Uterus (tissue), 4 donors: ENCODE measurements around the gene SLC16A4. TPM values are rescaled to one million over a fixed set of nuclear protein-coding genes. Genes with fewer than 3 reads are reported as not detected.
"Not testable (repeated sequence)": the region's sequence is repeated elsewhere in the genome, so short reads cannot be mapped to it uniquely, and the experiment has no call there.

Source experiments
- DNase-seq, 2 donors: peaks; one replicate each; pipeline ENCODE4 v3.0.0-alpha.2; 2019 to 2020
- H3K27ac ChIP-seq, 2 donors: fragments of 200-600 bp; sonication (generic); 1 replicate in 1 of 2; 2 replicates in 1 of 2; pipeline ENCODE4 v1.5.1; 2016 to 2018
- H3K27me3 ChIP-seq, 2 donors: fragments of 200-600 bp; sonication (generic); one replicate each; pipeline ENCODE4 v1.5.1; 2018 to 2019; ENCODE audit warnings: control low read depth in 1 of 2
- H3K36me3 ChIP-seq, 2 donors: fragments of 200-600 bp; sonication (generic); one replicate each; pipeline ENCODE4 v1.5.1; 2019; ENCODE audit warnings: control low read depth in 1 of 2
- H3K4me1 ChIP-seq, 2 donors: fragments of 200-600 bp; sonication (generic); one replicate each; pipeline ENCODE4 v1.5.1; 2018 to 2019; ENCODE audit warnings: control low read depth in 1 of 2
- H3K4me3 ChIP-seq, 2 donors: fragments of 200-600 bp; sonication (generic); 1 replicate in 1 of 2; 2 replicates in 1 of 2; pipeline ENCODE4 v1.5.1; 2018 to 2019; ENCODE audit warnings: mild to moderate bottlenecking in 1 of 2
- H3K9me3 ChIP-seq, 2 donors: fragments of 200-600 bp; sonication (generic); one replicate each; pipeline ENCODE4 v1.5.1; 2019; ENCODE audit warnings: control low read depth in 1 of 2
- POLR2A ChIP-seq, 2 donors: fragments of 450-650 bp; IDR thresholded peaks; one replicate each; pipeline ENCODE4 v1.6.1; 2016; ENCODE audit warnings: antibody characterized with exemption in 2 of 2, mild to moderate bottlenecking in 1 of 2, moderate library complexity in 1 of 2
- intact Hi-C: fragments of 100-400 bp; cut with DNase I; formaldehyde crosslinking; loops from one replicate; pipeline ENCODE4 v1.15.1; 2023; ENCODE audit warnings: low total_unique reads
- total RNA-seq, 4 donors: library from RNA; depleted of rRNA in 3 of 4; stranded (reverse); fragments of >200 nt in 3 of 4; gene quantifications; one replicate each; pipeline versions ENCODE4 v1.1.0 to v1.2.4, GENCODE V29; 2014 to 2023
- TF ChIP-seq, protein P1 (sequence below), 4 experiments: fragments of 200-600 bp in 2 of 4; fragments of 450-650 bp in 2 of 4; sonication (generic) in 2 of 4; IDR thresholded peaks; one replicate each; pipeline ENCODE4 v1.5.1; 2016 to 2019; ENCODE audit warnings: antibody characterized with exemption in 4 of 4, mild to moderate bottlenecking in 2 of 4, moderate library complexity in 1 of 4
- donor health status: DM: yes; HTN: yes; CAD: no.

The SLC16A4 gene
- total RNA-seq, 4 donors from 2014 or later: 2.3 to 11.3 (median 4.6) TPM

DNA sequence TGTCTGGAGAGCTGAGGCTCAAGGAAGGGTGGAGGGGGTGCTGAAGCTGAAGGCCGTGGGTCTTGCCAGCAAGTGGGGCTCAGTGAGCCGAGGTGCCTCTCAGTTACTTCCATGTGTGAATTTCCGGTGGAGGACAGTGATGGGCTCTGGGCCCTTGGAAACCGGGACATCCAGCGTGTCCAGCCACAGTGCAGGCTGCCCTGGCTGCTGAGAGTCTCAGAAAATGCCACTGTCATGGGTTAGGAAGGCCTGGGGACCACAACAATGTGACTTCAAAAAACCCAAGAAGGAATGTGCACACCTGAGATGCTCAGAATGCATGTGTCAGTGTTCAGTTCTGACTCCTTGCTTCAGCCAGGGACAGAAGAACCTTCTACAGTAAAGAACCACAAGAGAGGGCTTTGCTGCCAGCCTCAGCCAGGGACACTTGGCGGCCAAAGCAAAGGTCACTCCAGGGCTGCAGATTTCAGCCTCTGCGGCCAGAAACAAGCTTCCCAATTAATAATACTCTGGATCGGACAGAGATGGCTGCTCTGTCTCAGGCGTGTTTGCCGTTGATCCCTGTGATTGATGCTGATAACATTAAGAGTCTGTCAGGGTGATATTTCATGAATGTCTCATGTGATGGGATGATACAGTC lies 29.3 kb upstream of the SLC16A4 start:
- no peak for DNase-seq
- H3K27ac ChIP-seq: no peak overlapping the region
- no peaks in the 10 kb centered on the region for H3K4me1 ChIP-seq
- no peak for TF ChIP-seq POLR2A (IDR thresholded peaks at IDR 0.05)
- TF ChIP-seq, protein P1, sequence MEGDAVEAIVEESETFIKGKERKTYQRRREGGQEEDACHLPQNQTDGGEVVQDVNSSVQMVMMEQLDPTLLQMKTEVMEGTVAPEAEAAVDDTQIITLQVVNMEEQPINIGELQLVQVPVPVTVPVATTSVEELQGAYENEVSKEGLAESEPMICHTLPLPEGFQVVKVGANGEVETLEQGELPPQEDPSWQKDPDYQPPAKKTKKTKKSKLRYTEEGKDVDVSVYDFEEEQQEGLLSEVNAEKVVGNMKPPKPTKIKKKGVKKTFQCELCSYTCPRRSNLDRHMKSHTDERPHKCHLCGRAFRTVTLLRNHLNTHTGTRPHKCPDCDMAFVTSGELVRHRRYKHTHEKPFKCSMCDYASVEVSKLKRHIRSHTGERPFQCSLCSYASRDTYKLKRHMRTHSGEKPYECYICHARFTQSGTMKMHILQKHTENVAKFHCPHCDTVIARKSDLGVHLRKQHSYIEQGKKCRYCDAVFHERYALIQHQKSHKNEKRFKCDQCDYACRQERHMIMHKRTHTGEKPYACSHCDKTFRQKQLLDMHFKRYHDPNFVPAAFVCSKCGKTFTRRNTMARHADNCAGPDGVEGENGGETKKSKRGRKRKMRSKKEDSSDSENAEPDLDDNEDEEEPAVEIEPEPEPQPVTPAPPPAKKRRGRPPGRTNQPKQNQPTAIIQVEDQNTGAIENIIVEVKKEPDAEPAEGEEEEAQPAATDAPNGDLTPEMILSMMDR (IDR thresholded peaks at IDR 0.05): no peak
- H3K36me3 ChIP-seq: no peaks in the 10 kb centered on the region
- H3K9me3 ChIP-seq: no peaks in the 10 kb centered on the region
- intact Hi-C loops: no loop called here
- H3K27me3 ChIP-seq: no peaks in the 10 kb centered on the region
- no peak overlapping the region for H3K4me3 ChIP-seq

DNA sequence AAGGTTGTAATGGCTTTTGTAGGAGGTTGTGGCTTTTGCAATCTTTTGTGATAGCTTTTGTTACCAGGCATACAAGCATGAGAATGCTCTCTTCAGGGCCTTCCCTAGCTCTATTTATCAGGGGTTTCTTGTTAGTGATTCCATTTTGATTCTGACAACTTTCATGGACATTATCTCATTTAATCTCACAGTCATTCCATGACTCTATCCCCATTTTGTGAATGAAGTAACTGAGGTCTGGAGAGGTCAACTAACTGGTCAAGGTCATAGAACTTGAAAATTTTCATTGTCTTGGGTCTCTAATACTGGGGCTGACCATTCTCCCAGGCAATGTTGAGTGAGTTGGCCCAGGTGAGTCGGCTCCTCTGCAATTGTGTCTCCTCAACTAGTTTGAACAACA lies 27.9 kb upstream of the SLC16A4 start:
- intact Hi-C loops: no loop called here

DNA sequence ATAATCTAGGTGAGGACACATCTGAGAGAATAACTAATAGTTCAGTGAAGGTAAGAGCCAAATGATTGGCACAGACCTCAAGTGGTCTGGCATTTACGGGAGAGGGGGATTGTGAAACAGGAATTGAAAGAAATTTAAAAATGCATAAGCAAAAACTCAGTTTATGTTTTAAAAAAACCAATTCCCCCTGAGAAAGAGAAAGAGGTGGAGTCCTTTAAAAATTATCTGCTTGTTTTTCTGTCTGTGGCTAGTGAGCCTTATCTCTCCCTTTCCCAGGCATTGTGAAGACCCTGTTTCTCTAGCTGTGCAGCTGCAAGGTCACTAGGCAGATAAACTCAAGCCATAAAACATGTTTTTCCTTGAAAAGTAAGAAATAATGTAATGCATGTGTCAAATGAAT lies 22.2 kb upstream of the SLC16A4 start:
- H3K27me3 ChIP-seq, H3K27ac ChIP-seq, intact Hi-C loops, DNase-seq, H3K9me3 ChIP-seq, H3K4me3 ChIP-seq, H3K36me3 ChIP-seq, H3K4me1 ChIP-seq: not testable (repeated sequence)

More for the DNA sequence above, 27.9 kb upstream of the SLC16A4 start:
- TF ChIP-seq, protein P1 (IDR thresholded peaks at IDR 0.05): no peak
- TF ChIP-seq POLR2A (IDR thresholded peaks at IDR 0.05): no peak
- DNase-seq: no peak
- Histone ChIP-seq H3K27ac (no peak overlapping the region), H3K27me3 (no peaks in the 10 kb centered on the region), H3K9me3 (no peaks in the 10 kb centered on the region), H3K4me1 (no peaks in the 10 kb centered on the region), H3K36me3 (no peaks in the 10 kb centered on the region), H3K4me3 (no peak overlapping the region)

DNA sequence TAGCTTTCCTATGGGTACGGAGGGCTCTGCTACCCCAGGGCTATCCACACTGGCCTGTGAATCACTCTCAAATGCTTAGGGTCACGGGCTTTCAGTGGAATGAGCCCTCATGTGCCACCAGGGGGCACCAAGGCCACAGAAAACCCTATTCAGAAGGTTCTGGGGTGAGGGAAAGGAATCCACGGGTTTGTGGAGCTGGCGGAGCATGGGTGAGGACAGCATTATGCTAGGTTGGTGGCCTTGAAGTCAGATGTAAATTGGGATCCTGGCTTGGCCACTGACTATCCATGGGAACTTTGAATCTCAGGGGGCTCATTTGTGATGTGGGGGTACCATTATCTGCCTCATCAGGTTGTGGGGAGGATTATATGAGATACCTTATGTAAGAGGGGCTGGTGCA lies 21.8 kb upstream of the SLC16A4 start:
- no peaks in the 10 kb centered on the region for H3K4me1 ChIP-seq
- H3K9me3 ChIP-seq: no peaks in the 10 kb centered on the region
- intact Hi-C loops: no loop called here
- no peak overlapping the region for H3K27ac ChIP-seq
- peak; percentile 23 to 32 for DNase-seq
- H3K4me3 ChIP-seq: no peak overlapping the region
- no peak for TF ChIP-seq POLR2A (IDR thresholded peaks at IDR 0.05)
- TF ChIP-seq, protein P1 (IDR thresholded peaks at IDR 0.05): peak; percentile 34 to 52 (median 42)
- no peaks in the 10 kb centered on the region for H3K36me3 ChIP-seq
- no peaks in the 10 kb centered on the region for H3K27me3 ChIP-seq

DNA sequence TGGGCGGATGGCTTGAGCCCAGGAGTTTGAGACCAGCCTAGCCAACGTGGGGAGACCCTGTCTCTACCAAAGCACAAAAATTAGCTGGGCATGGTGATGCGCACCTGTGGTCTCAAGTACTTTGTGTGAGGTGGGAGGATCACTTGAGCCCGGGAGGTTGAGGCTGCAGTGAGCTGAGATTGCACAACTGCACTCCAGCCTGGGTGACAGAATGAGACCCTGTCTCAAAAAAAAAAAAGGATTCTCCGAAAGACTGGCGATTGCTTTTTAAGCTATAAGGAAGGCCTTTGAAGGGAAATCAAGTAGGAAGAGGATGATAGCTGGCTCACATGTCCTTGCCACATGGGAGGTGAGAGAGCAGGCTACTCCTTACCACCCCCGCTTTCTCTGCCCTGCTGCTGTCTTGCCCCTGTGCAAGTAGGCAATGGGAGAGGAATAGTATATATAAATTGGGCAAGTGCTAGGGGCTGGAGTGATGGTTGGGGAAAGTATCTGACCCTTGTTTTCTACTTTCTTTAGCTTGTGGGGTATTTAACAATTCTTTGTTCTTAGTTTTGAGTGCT lies 20.4 kb upstream of the SLC16A4 start:
- H3K27me3 ChIP-seq: no peaks in the 10 kb centered on the region
- peaks cover 0 to under 1% of the 10 kb centered on the region in 2 donors for H3K4me1 ChIP-seq
- no peak for DNase-seq
- intact Hi-C loops: no loop called here
- H3K9me3 ChIP-seq: no peaks in the 10 kb centered on the region
- no peaks in the 10 kb centered on the region for H3K36me3 ChIP-seq
- no peak overlapping the region for H3K27ac ChIP-seq
- H3K4me3 ChIP-seq: no peak overlapping the region
- TF ChIP-seq POLR2A (IDR thresholded peaks at IDR 0.05): no peak
- TF ChIP-seq, protein P1 (IDR thresholded peaks at IDR 0.05): no peak
